GM23338 (cell line): ENCODE measurements around the gene ABHD17A. TPM values are rescaled to one million over a fixed set of nuclear protein-coding genes. Genes with fewer than 3 reads are reported as not detected.

Experiments used
- ATAC-seq: fragments of 200-7000 bp; cut with Tn5 transposase; 3 replicates; pipeline ENCODE4 v1.9.1; 2020
- DNase-seq: peaks from one replicate; pipeline ENCODE4 v3.0.0-alpha.2; 2015; ENCODE audit warnings: low spot score
- H2AFZ ChIP-seq: fragments of 200-600 bp; sonication (generic); 2 replicates; pipeline ENCODE4 v1.8.0; 2016; ENCODE audit warnings: antibody characterized with exemption, mild to moderate bottlenecking, moderate library complexity
- H3F3A ChIP-seq: fragments of 200-600 bp; sonication (generic); replicated peaks from 2 replicates; pipeline ENCODE4 v1.8.0; 2017; ENCODE audit warnings: antibody characterized with exemption, mixed run types, low read depth
- H3K27ac ChIP-seq: fragments of 200-600 bp; sonication (generic); 2 replicates; pipeline ENCODE4 v1.6.1; 2016; ENCODE audit warnings: low read depth
- H3K27me3 ChIP-seq: fragments of 200-600 bp; sonication (generic); 2 replicates; pipeline ENCODE4 v1.8.0; 2016; ENCODE audit warnings: mild to moderate bottlenecking, mixed run types, moderate library complexity; ENCODE audit not compliant: insufficient read depth
- H3K36me3 ChIP-seq: fragments of 200-600 bp; sonication (generic); 2 replicates; pipeline ENCODE4 v1.8.0; 2016; ENCODE audit warnings: mild to moderate bottlenecking; ENCODE audit not compliant: insufficient read depth
- H3K4me1 ChIP-seq: fragments of 200-600 bp; sonication (generic); 2 replicates; pipeline ENCODE4 v1.8.0; 2016; ENCODE audit warnings: mild to moderate bottlenecking, moderate library complexity; ENCODE audit not compliant: insufficient read depth
- H3K4me2 ChIP-seq: fragments of 200-600 bp; sonication (generic); 2 replicates; pipeline ENCODE4 v1.7.1; 2017; ENCODE audit warnings: mixed run types
- H3K4me3 ChIP-seq: fragments of 200-600 bp; sonication (generic); 2 replicates; pipeline ENCODE4 v1.6.1; 2016; ENCODE audit warnings: mixed run types
- H3K79me2 ChIP-seq: fragments of 200-600 bp; sonication (generic); replicated peaks from 2 replicates; pipeline ENCODE4 v1.8.0; 2017; ENCODE audit warnings: mild to moderate bottlenecking; ENCODE audit not compliant: insufficient read depth
- H3K9me2 ChIP-seq: fragments of 200-600 bp; sonication (generic); 2 replicates; pipeline ENCODE4 v1.8.0; 2017; ENCODE audit not compliant: insufficient read depth
- H4K20me1 ChIP-seq: fragments of 200-600 bp; sonication (generic); replicated peaks from 2 replicates; pipeline ENCODE4 v1.8.0; 2017; ENCODE audit warnings: mild to moderate bottlenecking; ENCODE audit not compliant: insufficient read depth
- H3K27ac Mint-ChIP-seq: 2 replicates; pipeline ENCODE4 v1.8.0; 2020; ENCODE audit warnings: inconsistent platforms, mild to moderate bottlenecking, moderate library complexity, mixed read lengths
- H3K27me3 Mint-ChIP-seq: 3 replicates; pipeline ENCODE4 v1.8.0; 2022; ENCODE audit warnings: low read depth, mild to moderate bottlenecking, moderate library complexity, mixed read lengths, inconsistent platforms; ENCODE audit not compliant: insufficient read depth, poor library complexity
- H3K36me3 Mint-ChIP-seq: 3 replicates; pipeline ENCODE4 v1.8.0; 2021; ENCODE audit warnings: low read depth, mild to moderate bottlenecking, inconsistent platforms, moderate library complexity, mixed read lengths
- H3K4me1 Mint-ChIP-seq: 3 replicates; pipeline ENCODE4 v1.8.0; 2020; ENCODE audit warnings: mild to moderate bottlenecking, inconsistent platforms, mixed read lengths
- H3K4me3 Mint-ChIP-seq: 3 replicates; pipeline ENCODE4 v1.8.0; 2021; ENCODE audit warnings: moderate library complexity, mild to moderate bottlenecking, inconsistent platforms, mixed read lengths
- H3K9me3 Mint-ChIP-seq: 3 replicates; pipeline ENCODE4 v1.8.0; 2020; ENCODE audit warnings: moderate library complexity, mild to moderate bottlenecking, inconsistent platforms, mixed read lengths
- CREB1 ChIP-seq: fragments of 250-450 bp; sonication (Bioruptor Pico); IDR thresholded peaks from 2 replicates; pipeline ENCODE4 v1.5.0; 2020; ENCODE audit warnings: low read depth, mild to moderate bottlenecking, moderate library complexity
- EZH2 ChIP-seq: fragments of 200-600 bp; sonication (generic); IDR thresholded peaks from one replicate; pipeline ENCODE4 v1.8.0; 2017; ENCODE audit warnings: antibody characterized with exemption, mild to moderate bottlenecking, low read depth; ENCODE audit not compliant: unreplicated experiment
- POLR2AphosphoS5 ChIP-seq: IDR thresholded peaks from 2 replicates; pipeline ENCODE4 v1.6.1; 2016; ENCODE audit warnings: antibody characterized with exemption, low read depth
- STAT1 ChIP-seq: IDR thresholded peaks from one replicate; pipeline ENCODE4 v1.6.1; 2016; ENCODE audit warnings: antibody characterized with exemption; ENCODE audit not compliant: unreplicated experiment
- ZNF331 ChIP-seq: fragments of 250-450 bp; sonication (Bioruptor Pico); IDR thresholded peaks from 2 replicates; pipeline ENCODE4 v1.5.0; 2020; ENCODE audit warnings: low read depth, mild to moderate bottlenecking, moderate library complexity
- polyA plus RNA-seq: library from polyadenylated mRNA; unstranded; fragments of >200 nt; fragmentation: Nextera tagmentation; extraction: Ambion mirVana; gene quantifications from 2 replicates; pipeline ENCODE4 v1.2.1, GENCODE V29; 2016
- total RNA-seq: library from RNA; depleted of rRNA; stranded (reverse); fragments of >200 nt; shearing (Covaris generic); gene quantifications from 2 replicates; pipeline ENCODE4 v1.2.3, GENCODE V29; 2014
- TF ChIP-seq, protein P1 (sequence below): IDR thresholded peaks from one replicate; pipeline ENCODE4 v1.6.1; 2018; ENCODE audit warnings: antibody characterized with exemption; ENCODE audit not compliant: unreplicated experiment
- TF ChIP-seq, protein P2 (sequence below), 2 experiments: fragments of 200-600 bp in 1 of 2; sonication (generic) in 1 of 2; conservative IDR thresholded peaks; 2 replicates each; pipeline versions ENCODE4 v1.5.1 to v1.6.1; 2016 to 2017; ENCODE audit warnings: antibody characterized with exemption in 2 of 2, low read depth in 2 of 2, mild to moderate bottlenecking in 2 of 2, moderate library complexity in 1 of 2
- TF ChIP-seq, protein P3 (sequence below): IDR thresholded peaks from 2 replicates; pipeline ENCODE4 v1.6.1; 2016; ENCODE audit warnings: antibody characterized with exemption

Gene ABHD17A
- total and polyA plus RNA-seq, 2 experiments from 2014 or later: 34.2 to 99.9 TPM

DNA sequence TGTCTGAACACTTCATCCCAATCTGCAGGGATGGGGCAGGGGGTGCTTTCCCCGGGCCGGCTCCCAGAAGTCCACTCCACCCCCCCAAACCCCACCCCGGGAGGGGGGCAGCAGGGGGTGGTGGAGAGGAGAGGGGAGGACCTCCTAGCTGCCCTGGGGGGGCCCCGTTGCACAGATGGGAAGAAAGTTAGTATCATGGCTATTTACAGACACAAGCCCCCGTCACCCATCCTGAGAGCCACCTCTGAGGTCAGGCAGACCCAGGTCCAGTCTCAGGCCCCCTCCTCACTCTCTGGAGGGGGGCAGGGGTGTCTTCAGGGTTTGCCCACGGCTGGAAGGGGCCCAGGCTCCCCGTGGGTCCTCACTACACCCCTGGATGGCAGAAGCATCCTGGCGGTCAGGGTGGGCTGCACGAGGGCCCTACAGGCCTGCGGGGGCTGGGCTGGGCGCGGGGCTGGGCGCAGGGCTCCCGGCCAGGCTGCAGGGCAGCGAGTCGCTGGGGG lies 31.2 kb downstream of the ABHD17A start (continued):
- TF ChIP-seq, protein P1, sequence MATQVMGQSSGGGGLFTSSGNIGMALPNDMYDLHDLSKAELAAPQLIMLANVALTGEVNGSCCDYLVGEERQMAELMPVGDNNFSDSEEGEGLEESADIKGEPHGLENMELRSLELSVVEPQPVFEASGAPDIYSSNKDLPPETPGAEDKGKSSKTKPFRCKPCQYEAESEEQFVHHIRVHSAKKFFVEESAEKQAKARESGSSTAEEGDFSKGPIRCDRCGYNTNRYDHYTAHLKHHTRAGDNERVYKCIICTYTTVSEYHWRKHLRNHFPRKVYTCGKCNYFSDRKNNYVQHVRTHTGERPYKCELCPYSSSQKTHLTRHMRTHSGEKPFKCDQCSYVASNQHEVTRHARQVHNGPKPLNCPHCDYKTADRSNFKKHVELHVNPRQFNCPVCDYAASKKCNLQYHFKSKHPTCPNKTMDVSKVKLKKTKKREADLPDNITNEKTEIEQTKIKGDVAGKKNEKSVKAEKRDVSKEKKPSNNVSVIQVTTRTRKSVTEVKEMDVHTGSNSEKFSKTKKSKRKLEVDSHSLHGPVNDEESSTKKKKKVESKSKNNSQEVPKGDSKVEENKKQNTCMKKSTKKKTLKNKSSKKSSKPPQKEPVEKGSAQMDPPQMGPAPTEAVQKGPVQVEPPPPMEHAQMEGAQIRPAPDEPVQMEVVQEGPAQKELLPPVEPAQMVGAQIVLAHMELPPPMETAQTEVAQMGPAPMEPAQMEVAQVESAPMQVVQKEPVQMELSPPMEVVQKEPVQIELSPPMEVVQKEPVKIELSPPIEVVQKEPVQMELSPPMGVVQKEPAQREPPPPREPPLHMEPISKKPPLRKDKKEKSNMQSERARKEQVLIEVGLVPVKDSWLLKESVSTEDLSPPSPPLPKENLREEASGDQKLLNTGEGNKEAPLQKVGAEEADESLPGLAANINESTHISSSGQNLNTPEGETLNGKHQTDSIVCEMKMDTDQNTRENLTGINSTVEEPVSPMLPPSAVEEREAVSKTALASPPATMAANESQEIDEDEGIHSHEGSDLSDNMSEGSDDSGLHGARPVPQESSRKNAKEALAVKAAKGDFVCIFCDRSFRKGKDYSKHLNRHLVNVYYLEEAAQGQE: no peak

DNA sequence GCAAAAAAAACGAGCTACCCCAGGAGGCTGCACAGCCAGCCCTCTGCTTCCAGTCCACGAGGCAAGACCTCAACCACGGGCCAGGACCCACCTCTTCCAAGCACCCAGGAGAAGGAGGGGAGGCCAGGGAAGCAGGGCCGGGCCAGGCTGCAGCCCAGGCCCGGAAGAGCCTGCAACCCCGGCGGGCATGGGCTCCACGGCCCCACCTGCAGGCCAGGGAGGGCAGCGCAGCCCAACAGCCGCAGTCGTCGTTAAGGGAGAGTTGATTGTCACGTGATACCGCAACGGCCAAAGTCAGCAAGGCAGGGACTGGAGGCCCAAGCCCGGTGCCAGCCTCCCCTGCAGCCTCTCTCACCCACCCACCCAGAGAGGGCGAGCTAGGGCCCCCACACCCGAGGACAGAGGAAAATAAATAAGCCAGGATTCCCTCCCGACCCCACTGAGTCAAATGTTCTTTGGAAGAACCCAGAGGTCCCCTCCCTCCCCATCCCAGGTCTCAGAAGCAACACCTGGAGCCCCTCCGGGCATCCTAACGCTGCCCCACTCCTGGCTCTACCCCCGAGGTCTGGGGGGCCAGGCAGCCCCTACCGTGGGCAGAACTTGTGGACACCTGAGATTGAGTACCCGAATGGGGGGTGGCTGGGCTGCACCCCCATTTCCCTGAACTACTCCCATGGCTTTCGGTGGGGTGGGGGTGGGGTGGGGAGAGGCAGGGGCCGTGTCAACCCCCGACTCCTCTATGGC lies 31.8 kb downstream of the ABHD17A start:
- peak overlapping the region; percentile 65; the same call in 1 of the 2 replicates for H3K4me2 ChIP-seq
- peaks cover 25% of the 10 kb centered on the region for H3F3A ChIP-seq
- H3K27me3 ChIP-seq: no peaks in the 10 kb centered on the region
- Mint-ChIP-seq H3K27me3 (peaks cover 29% of the 10 kb centered on the region), H3K9me3 (0 out of 3 replicates have a peak, but pooled peaks cover 2% of the 10 kb centered on the region), H3K4me1 (peaks cover 46% of the 10 kb centered on the region), H3K27ac (peak overlapping the region; percentile 94), H3K36me3 (peaks cover 5% of the 10 kb centered on the region; the same call in 2 of the 3 replicates), H3K4me3 (peak overlapping the region; percentile 49; the same call in 1 of the 3 replicates)
- DNase-seq: peak; percentile 87
- H4K20me1 ChIP-seq: peaks cover 7% of the 10 kb centered on the region; the same call in 1 of the 2 replicates
- H3K36me3 ChIP-seq: no peaks in the 10 kb centered on the region
- TF ChIP-seq, protein P2, sequence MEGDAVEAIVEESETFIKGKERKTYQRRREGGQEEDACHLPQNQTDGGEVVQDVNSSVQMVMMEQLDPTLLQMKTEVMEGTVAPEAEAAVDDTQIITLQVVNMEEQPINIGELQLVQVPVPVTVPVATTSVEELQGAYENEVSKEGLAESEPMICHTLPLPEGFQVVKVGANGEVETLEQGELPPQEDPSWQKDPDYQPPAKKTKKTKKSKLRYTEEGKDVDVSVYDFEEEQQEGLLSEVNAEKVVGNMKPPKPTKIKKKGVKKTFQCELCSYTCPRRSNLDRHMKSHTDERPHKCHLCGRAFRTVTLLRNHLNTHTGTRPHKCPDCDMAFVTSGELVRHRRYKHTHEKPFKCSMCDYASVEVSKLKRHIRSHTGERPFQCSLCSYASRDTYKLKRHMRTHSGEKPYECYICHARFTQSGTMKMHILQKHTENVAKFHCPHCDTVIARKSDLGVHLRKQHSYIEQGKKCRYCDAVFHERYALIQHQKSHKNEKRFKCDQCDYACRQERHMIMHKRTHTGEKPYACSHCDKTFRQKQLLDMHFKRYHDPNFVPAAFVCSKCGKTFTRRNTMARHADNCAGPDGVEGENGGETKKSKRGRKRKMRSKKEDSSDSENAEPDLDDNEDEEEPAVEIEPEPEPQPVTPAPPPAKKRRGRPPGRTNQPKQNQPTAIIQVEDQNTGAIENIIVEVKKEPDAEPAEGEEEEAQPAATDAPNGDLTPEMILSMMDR (conservative IDR thresholded peaks at IDR 0.05; ENCODE audit: low read depth in 2 of 2): peak; percentile 79 to 88
- no peak for TF ChIP-seq STAT1
- peaks cover 33% of the 10 kb centered on the region for H3K4me1 ChIP-seq
- no peak overlapping the region for H2AFZ ChIP-seq
- ATAC-seq: peak; percentile 8
- H3K79me2 ChIP-seq: peaks cover 15% of the 10 kb centered on the region
- H3K4me3 ChIP-seq: no peak overlapping the region
- H3K9me2 ChIP-seq: no peaks in the 10 kb centered on the region
- no peak overlapping the region for H3K27ac ChIP-seq

DNA sequence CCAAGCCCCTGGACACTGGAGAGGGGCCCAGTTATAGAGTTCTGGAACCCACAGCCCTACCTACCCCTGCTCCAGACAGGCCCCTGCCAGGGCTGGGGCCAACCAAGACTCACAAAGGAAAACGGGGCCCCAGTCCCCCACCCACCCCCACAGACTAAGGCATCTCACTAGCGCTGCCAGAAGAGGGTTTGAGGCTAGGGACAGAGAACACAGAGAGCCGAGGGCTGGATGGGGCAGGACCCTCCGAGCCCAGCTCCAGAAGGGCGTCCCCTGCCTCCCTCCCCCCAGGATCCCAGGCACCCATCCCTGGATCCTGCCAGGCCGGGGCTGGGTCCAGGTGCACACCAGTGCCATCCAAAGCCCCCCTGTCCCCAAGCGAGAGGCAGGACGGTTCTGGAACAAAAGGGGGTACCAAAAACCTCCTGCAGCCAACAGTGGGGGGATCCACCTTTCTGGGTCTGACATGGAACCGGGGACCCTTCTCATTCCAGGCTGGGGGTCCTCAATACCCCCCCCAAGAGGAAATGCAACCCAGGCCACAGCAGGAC lies 32.6 kb downstream of the ABHD17A start:
- H2AFZ ChIP-seq: no peak overlapping the region
- Mint-ChIP-seq H3K4me1 (peaks cover 39% of the 10 kb centered on the region), H3K4me3 (0 out of 3 replicates have a peak overlapping the region, but pooled peaks have one; percentile 12), H3K27me3 (peaks cover 27% of the 10 kb centered on the region), H3K27ac (no peak overlapping the region), H3K36me3 (peaks cover 5% of the 10 kb centered on the region; the same call in 2 of the 3 replicates), H3K9me3 (0 out of 3 replicates have a peak, but pooled peaks cover 2% of the 10 kb centered on the region)
- H3K4me1 ChIP-seq: peaks cover 26% of the 10 kb centered on the region
- H3F3A ChIP-seq: peaks cover 25% of the 10 kb centered on the region
- TF ChIP-seq CREB1 (CRISPR knock-in tag): no peak
- TF ChIP-seq, protein P3, sequence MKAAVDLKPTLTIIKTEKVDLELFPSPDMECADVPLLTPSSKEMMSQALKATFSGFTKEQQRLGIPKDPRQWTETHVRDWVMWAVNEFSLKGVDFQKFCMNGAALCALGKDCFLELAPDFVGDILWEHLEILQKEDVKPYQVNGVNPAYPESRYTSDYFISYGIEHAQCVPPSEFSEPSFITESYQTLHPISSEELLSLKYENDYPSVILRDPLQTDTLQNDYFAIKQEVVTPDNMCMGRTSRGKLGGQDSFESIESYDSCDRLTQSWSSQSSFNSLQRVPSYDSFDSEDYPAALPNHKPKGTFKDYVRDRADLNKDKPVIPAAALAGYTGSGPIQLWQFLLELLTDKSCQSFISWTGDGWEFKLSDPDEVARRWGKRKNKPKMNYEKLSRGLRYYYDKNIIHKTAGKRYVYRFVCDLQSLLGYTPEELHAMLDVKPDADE: no peak
- no peak for TF ChIP-seq EZH2
- no peak for TF ChIP-seq POLR2AphosphoS5
- TF ChIP-seq ZNF331 (CRISPR knock-in tag): no peak
- TF ChIP-seq, protein P2 (conservative IDR thresholded peaks at IDR 0.05; ENCODE audit: low read depth in 2 of 2): no peak
- peak overlapping the region; percentile 64; the same call in 1 of the 2 replicates for H3K4me3 ChIP-seq
- H3K36me3 ChIP-seq: no peaks in the 10 kb centered on the region
- H3K27me3 ChIP-seq: no peaks in the 10 kb centered on the region
- H3K9me2 ChIP-seq: no peaks in the 10 kb centered on the region
- DNase-seq (no peak), ATAC-seq (no peak)
- no peaks in the 10 kb centered on the region; the same call in 1 of the 2 replicates for H4K20me1 ChIP-seq
- H3K27ac ChIP-seq: no peak overlapping the region
- H3K79me2 ChIP-seq: peaks cover 11% of the 10 kb centered on the region
- H3K4me2 ChIP-seq: peak overlapping the region; percentile 86
